Stimulated activated CD8-positive, alpha-beta memory T cell treated with anti-CD3 and anti-CD28 coated beads, Interleukin-4, amount 100 ng/mL, for 24 hours (primary cell): Measurements from ENCODE around the gene QPRT.
"Not testable (repeated sequence)": the region's sequence is repeated elsewhere in the genome, so short reads cannot be mapped to it uniquely, and the experiment has no call there.

Source experiments
- DNase-seq: peaks from one replicate; pipeline ENCODE4 v3.0.0-alpha.2; 2020; ENCODE audit warnings: low read depth

Gene QPRT

GRCh38 chr16:29746518-29746917, 67.5 kb downstream of the QPRT start:
- DNase-seq: not testable (repeated sequence)
